ENCODE results near the gene GNB5. TPM values are rescaled to one million over a fixed set of nuclear protein-coding genes. Genes with fewer than 3 reads are reported as not detected.

GNB5 gene
- total and polyA plus RNA-seq, 2 of the 13 experiments (the other 11 are each of a cell fraction or from before 2014, with no cell fraction given): 13.7 to 14.4 TPM

GRCh38 chr15:52139599-52140462, 51.4 kb downstream of the GNB5 start (continued):
- TF ChIP-seq, protein P1, sequence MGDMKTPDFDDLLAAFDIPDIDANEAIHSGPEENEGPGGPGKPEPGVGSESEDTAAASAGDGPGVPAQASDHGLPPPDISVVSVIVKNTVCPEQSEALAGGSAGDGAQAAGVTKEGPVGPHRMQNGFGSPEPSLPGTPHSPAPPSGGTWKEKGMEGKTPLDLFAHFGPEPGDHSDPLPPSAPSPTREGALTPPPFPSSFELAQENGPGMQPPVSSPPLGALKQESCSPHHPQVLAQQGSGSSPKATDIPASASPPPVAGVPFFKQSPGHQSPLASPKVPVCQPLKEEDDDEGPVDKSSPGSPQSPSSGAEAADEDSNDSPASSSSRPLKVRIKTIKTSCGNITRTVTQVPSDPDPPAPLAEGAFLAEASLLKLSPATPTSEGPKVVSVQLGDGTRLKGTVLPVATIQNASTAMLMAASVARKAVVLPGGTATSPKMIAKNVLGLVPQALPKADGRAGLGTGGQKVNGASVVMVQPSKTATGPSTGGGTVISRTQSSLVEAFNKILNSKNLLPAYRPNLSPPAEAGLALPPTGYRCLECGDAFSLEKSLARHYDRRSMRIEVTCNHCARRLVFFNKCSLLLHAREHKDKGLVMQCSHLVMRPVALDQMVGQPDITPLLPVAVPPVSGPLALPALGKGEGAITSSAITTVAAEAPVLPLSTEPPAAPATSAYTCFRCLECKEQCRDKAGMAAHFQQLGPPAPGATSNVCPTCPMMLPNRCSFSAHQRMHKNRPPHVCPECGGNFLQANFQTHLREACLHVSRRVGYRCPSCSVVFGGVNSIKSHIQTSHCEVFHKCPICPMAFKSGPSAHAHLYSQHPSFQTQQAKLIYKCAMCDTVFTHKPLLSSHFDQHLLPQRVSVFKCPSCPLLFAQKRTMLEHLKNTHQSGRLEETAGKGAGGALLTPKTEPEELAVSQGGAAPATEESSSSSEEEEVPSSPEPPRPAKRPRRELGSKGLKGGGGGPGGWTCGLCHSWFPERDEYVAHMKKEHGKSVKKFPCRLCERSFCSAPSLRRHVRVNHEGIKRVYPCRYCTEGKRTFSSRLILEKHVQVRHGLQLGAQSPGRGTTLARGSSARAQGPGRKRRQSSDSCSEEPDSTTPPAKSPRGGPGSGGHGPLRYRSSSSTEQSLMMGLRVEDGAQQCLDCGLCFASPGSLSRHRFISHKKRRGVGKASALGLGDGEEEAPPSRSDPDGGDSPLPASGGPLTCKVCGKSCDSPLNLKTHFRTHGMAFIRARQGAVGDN (CRISPR knock-in tag; IDR thresholded peaks at IDR 0.05): peak; percentile 85
- TF ChIP-seq ZFP36 (IDR thresholded peaks at IDR 0.05; ENCODE audit: borderline replicate concordance, low read depth, low read length, partially characterized antibody): peak; percentile 32
- TF ChIP-seq FOXA1 (IDR thresholded peaks at IDR 0.05): no peak
- peak; percentile 70 for TF ChIP-seq FOXA1 (CRISPR knock-in tag; IDR thresholded peaks at IDR 0.05)
- peak; percentile 68; the same call in 1 of the 2 replicates for TF ChIP-seq FOXJ3 (CRISPR knock-in tag; IDR thresholded peaks at IDR 0.05; ENCODE audit: borderline replicate concordance)
- TF ChIP-seq ZNF501 (CRISPR knock-in tag; IDR thresholded peaks at IDR 0.05): peak; percentile 57
- TF ChIP-seq TP53 (CRISPR knock-in tag; conservative IDR thresholded peaks at IDR 0.05): 0 out of 2 replicates have a peak, but pooled peaks have one; percentile 52
- no peak for TF ChIP-seq SOX13 (IDR thresholded peaks at IDR 0.05)
- 0 out of 4 replicates have a peak, but pooled peaks of 1 of the 2 experiments have one; percentile 7 for TF ChIP-seq SOX13 (CRISPR knock-in tag; conservative IDR thresholded peaks at IDR 0.05 in 1 of 2, IDR thresholded peaks at IDR 0.05 in 1 of 2)
- no peak; the same call in 1 of the 2 replicates for TF ChIP-seq DR1 (CRISPR knock-in tag; IDR thresholded peaks at IDR 0.05)
- no peak for TF ChIP-seq SOX6 (IDR thresholded peaks at IDR 0.05)
- peak; percentile 64 for TF ChIP-seq SOX6 (CRISPR knock-in tag; IDR thresholded peaks at IDR 0.05)
- TF ChIP-seq GATAD2A (CRISPR knock-in tag; IDR thresholded peaks at IDR 0.05): peak; percentile 48; the same call in 1 of the 2 replicates
- TF ChIP-seq ZNF800 (CRISPR knock-in tag; IDR thresholded peaks at IDR 0.05): 0 out of 2 replicates have a peak, but pooled peaks have one; percentile 28
- no peak for TF ChIP-seq ZBTB26 (CRISPR knock-in tag; IDR thresholded peaks at IDR 0.05; ENCODE audit: borderline replicate concordance)
- TF ChIP-seq, protein P2, sequence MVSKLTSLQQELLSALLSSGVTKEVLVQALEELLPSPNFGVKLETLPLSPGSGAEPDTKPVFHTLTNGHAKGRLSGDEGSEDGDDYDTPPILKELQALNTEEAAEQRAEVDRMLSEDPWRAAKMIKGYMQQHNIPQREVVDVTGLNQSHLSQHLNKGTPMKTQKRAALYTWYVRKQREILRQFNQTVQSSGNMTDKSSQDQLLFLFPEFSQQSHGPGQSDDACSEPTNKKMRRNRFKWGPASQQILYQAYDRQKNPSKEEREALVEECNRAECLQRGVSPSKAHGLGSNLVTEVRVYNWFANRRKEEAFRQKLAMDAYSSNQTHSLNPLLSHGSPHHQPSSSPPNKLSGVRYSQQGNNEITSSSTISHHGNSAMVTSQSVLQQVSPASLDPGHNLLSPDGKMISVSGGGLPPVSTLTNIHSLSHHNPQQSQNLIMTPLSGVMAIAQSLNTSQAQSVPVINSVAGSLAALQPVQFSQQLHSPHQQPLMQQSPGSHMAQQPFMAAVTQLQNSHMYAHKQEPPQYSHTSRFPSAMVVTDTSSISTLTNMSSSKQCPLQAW (CRISPR knock-in tag; IDR thresholded peaks at IDR 0.05): 0 out of 2 replicates have a peak, but pooled peaks have one; percentile 34
- TF ChIP-seq KAT8 (CRISPR knock-in tag; IDR thresholded peaks at IDR 0.05): 0 out of 2 replicates have a peak, but pooled peaks have one; percentile 17
- 0 out of 2 replicates have a peak, but pooled peaks have one; percentile 40 for TF ChIP-seq BRD4 (CRISPR knock-in tag; IDR thresholded peaks at IDR 0.05)
- 0 out of 2 replicates have a peak, but pooled peaks have one; percentile 37 for TF ChIP-seq ZFP37 (CRISPR knock-in tag; IDR thresholded peaks at IDR 0.05; ENCODE audit: borderline replicate concordance)
- TF ChIP-seq AGO2 (optimal IDR thresholded peaks at IDR 0.05; ENCODE audit: low read depth, low read length): no peak

Data from HepG2 (cell line).